Putamen (tissue), 1 donor: Measurements from ENCODE around the gene FOXN1.
"Not testable (repeated sequence)": the region's sequence is repeated elsewhere in the genome, so short reads cannot be mapped to it uniquely, and the experiment has no call there.

Experiments
- DNase-seq: peaks from one replicate; pipeline ENCODE4 v3.0.0-alpha.2; 2016; ENCODE audit warnings: low spot score

Gene FOXN1

GRCh38 chr17:28574526-28574925 is 68.4 kb downstream of the FOXN1 start:
- DNase-seq, result no peak

- peak; percentile 59 for DNase-seq
Observed at GRCh38 chr17:28575126-28575795, 69.1 kb downstream of the FOXN1 start.

GRCh38 chr17:28576016-28576415 is 69.9 kb downstream of the FOXN1 start:
- DNase-seq, result not testable (repeated sequence)

- peak; percentile 97 for DNase-seq
Observed at GRCh38 chr17:28576758-28577465, 70.8 kb downstream of the FOXN1 start, which contains the start of gene ALDOC. ALDOC (minus strand) TSS chr17:28576895; CDS start chr17:28575532, 1,363 bp downstream.

- no peak for DNase-seq
Observed at GRCh38 chr17:28577466-28577824, 71.3 kb downstream of the FOXN1 start.

- no peak for DNase-seq
Observed at GRCh38 chr17:28578246-28579195, 72.4 kb downstream of the FOXN1 start.

GRCh38 chr17:28579526-28579925 is 73.4 kb downstream of the FOXN1 start:
- DNase-seq, result no peak

- DNase-seq, result no peak
Observed at GRCh38 chr17:28580959-28581358, 74.8 kb downstream of the FOXN1 start.

GRCh38 chr17:28582513-28582912 is 76.4 kb downstream of the FOXN1 start:
- DNase-seq, result no peak

- DNase-seq, result no peak
Observed at GRCh38 chr17:28584434-28584833, 78.3 kb downstream of the FOXN1 start.

GRCh38 chr17:28585851-28586250 is 79.7 kb downstream of the FOXN1 start:
- no peak for DNase-seq
